GM21526 (cell line): ENCODE results near the gene GUCY1A1.

Experiments
- ATAC-seq: cut with Tn5 transposase; IDR thresholded peaks from one replicate; pipeline ENCODE4 v1.9.1; 2021; ENCODE audit warnings: moderate library complexity; ENCODE audit not compliant: unreplicated experiment, low FRiP score

Gene GUCY1A1

DNA sequence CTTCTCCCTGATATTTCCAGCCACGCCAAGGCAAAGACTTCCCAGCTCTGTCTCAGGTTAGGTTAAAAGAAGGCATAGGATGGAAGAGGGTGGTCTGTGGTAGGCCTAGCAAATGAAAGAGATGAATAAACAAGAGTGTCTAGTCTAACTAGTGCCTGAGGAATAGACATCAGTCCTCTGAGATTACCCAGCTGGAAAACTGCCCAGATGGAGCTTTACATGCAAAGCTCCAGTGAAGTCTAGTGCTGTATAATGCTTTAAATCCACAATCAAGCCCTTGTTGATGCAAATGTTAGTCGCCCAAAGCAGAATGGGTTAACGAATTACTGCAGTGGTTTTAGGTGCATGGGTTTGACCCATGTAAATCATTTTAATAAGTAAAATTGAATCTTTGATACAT is 67.4 kb downstream of the GUCY1A1 start:
- no peak for ATAC-seq

- ATAC-seq = no peak
These were observed 68.3 kb downstream of the GUCY1A1 start for GRCh38 chr4:155734951-155735350.

GRCh38 chr4:155735496-155735895 is 68.8 kb downstream of the GUCY1A1 start:
- ATAC-seq = no peak

- no peak for ATAC-seq
These were observed 71.9 kb downstream of the GUCY1A1 start for GRCh38 chr4:155738548-155738947.

GRCh38 chr4:155741546-155741945 is 74.9 kb downstream of the GUCY1A1 start:
- ATAC-seq = no peak

DNA sequence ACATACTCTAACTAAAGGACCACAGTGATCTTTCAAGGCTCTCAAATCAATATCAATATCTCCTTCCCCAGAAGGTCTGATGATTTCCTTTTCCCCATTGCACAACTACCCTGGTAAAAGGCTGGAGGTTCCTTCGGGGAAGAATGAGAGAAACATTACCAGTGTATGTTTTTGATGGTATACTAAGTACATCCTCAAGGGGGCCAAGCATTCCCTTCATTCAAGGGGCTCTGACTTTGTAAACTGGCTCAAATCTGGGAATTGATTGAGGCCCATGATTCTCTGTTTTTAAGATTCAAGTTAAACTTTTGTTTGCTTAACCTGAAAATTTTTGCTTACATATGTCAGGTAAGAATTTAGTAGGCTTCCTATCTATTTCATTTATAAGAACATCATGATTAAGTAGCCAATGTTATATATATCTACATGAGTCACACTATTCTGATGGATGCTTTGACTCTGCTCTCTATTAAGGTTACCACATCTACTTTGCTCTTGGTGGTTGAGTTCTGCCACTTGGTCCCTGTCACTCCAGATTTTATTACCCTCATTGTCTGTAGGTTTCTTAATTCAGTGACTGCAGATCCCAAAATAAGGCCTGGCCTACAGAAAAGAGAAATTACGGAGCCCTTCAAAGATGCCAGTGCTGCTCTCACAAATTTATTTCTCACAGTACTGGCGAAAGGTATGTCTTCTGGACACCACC is 75.8 kb downstream of the GUCY1A1 start:
- ATAC-seq = no peak

- no peak for ATAC-seq
These were observed 79.3 kb downstream of the GUCY1A1 start for GRCh38 chr4:155745984-155746383.

- ATAC-seq = no peak
These were observed 81.4 kb downstream of the GUCY1A1 start for GRCh38 chr4:155748039-155748438.

- no peak for ATAC-seq
These were observed 82.4 kb downstream of the GUCY1A1 start for GRCh38 chr4:155749041-155749440.

DNA sequence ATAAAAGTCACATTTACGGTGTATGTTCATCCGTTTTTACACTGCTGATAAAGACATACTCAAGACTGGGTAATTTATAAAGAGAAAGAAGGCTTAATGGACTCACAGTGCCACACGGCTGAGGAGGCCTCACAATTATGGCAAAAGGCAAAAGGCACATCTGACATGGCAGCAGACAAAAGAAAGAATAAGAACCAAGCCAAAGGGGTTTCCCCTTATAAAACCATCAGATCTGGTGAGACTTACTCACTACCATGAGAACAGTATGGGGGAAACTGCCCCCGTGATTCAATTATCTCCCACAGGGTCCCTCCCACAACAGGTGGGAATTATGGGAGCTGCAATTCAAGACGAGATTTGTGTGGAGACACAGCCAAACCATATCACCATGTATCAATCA is 84.9 kb downstream of the GUCY1A1 start:
- no peak for ATAC-seq

GRCh38 chr4:155757745-155758265 is 91.2 kb downstream of the GUCY1A1 start:
- ATAC-seq = no peak

DNA sequence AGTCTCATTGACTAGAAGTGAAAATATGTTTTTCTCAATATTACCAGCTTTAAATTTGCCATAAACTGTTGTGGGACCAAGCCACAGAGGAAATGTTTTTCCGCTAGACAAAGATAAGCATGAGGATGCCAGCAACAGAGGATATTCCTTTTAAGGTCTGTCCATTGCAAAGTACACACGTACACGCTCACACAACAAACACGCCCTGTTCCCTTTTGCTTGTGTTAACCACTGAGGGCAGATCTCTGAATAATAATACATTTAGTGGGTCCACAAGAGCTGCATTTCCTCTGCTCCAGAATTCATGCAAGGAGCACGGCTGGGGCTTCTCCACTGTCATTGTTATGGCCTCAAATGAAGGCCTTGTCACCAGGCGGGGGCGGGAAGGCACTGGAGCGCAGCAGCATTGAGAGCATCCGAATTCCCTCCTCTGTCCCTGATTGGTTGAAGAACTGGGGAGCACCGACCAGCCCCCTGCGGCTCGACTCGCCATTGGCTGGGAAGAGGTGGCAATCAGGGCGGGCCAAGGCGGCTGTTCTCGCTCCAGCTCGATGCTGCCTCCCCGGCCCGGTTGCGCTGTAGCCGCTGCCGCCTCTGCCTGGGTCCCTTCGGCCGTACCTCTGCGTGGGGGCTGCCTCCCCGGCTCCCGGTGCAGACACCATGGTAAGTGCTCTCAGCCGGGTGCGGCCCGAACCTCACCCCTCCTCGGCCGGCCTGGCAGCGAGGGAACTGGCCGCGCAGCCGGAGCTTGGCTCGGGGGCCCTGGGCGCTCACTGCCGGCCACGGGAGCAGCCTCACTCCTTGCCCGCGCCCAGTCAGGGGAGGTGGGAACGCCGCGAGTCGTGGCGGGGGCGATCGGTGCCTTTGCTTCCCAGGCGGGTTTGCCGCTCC is 92.1 kb downstream of the GUCY1A1 start, which contains the start of gene GUCY1B1:
Gene GUCY1B1 (plus strand): TSS at position 541 of the 891 bp plus-strand sequence. CDS start 120 bp downstream, at position 661.
- ATAC-seq = peak; percentile 99

- ATAC-seq = peak; percentile 13
These were observed 93.0 kb downstream of the GUCY1A1 start for GRCh38 chr4:155759372-155760252.

- no peak for ATAC-seq
These were observed 94.4 kb downstream of the GUCY1A1 start for GRCh38 chr4:155761047-155761446.

- ATAC-seq = no peak
These were observed 95.3 kb downstream of the GUCY1A1 start for GRCh38 chr4:155761916-155762315.

DNA sequence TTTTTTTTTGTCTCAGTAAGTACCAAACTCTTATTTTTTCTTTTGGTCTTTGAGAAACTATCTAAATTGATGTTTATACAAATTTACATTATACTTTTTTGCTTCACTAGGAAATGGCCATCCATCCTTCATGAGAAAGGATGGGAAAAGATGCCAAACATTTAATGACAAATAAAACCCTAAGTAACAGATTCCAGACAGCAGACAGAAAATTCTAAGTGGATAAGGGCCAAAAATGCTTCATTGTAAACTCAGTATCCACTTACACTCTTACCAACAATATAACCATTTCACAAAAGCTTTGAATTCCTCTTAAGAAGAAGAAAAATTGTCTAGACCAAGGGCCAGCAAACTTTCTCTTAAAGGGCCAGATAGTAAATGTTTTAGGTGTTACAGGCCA is 95.7 kb downstream of the GUCY1A1 start:
- ATAC-seq = no peak

- ATAC-seq = no peak
These were observed 96.9 kb downstream of the GUCY1A1 start for GRCh38 chr4:155763551-155763950.

DNA sequence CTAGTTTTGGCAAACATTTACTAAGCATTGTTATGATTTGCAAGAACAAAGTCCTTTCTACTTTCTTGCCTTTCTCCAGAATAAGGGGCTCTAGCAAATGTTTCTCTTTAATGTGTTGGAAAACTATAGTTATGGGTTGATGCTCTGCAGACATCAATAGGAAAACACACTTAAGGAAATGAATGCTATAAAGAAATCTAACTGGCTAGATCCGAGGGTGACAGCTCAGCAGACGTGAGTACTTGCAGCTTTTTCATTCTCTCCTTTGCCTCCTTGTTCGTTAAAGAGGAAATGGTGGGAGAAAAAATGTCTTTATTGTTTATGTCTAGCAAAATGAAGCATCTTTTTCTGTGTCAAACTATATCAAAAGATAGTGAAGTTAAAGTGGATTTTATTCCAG is 98.5 kb downstream of the GUCY1A1 start:
- ATAC-seq = no peak

- no peak for ATAC-seq
These were observed 100.0 kb downstream of the GUCY1A1 start for GRCh38 chr4:155766622-155767021.

- ATAC-seq = no peak
These were observed 101.7 kb downstream of the GUCY1A1 start for GRCh38 chr4:155768370-155768769.
